HepG2 (cell line): ENCODE data around the gene PLA2G12A. TPM values are rescaled to one million over a fixed set of nuclear protein-coding genes. Genes with fewer than 3 reads are reported as not detected.
A peak's percentile ranks its signal among the peaks of the same experiment; 100 is the strongest.

Experiments
- BRCA1 ChIP-seq: sonication (generic); formaldehyde crosslinking; IDR thresholded peaks from 2 replicates; pipeline ENCODE4 v1.4.0; 2020; ENCODE audit warnings: missing genetic modification reagents
- CREM ChIP-seq, 2 experiments: sonication (generic) in 1 of 2; formaldehyde crosslinking in 1 of 2; IDR thresholded peaks; 2 replicates each; pipeline versions ENCODE4 v1.4.0 to v1.6.1; 2016 to 2020; ENCODE audit warnings: antibody characterized with exemption in 1 of 2, mild to moderate bottlenecking in 1 of 2, missing genetic modification reagents in 1 of 2
- FOXA3 ChIP-seq: IDR thresholded peaks from 2 replicates; pipeline ENCODE4 v1.6.1; 2016; ENCODE audit warnings: missing genetic modification reagents, missing compliant biosample characterization
- KAT7 ChIP-seq: IDR thresholded peaks from 2 replicates; pipeline ENCODE4 v1.6.1; 2018; ENCODE audit warnings: borderline replicate concordance, missing compliant biosample characterization
- KDM5B ChIP-seq: sonication (generic); formaldehyde crosslinking; IDR thresholded peaks from 2 replicates; pipeline ENCODE4 v1.4.0; 2020; ENCODE audit warnings: missing genetic modification reagents, mild to moderate bottlenecking, borderline replicate concordance
- REL ChIP-seq: sonication (generic); formaldehyde crosslinking; conservative IDR thresholded peaks from 2 replicates; pipeline ENCODE4 v1.8.0; 2022; ENCODE audit warnings: mild to moderate bottlenecking, missing genetic modification reagents, moderate library complexity
- SAFB2 ChIP-seq: sonication (generic); formaldehyde crosslinking; IDR thresholded peaks from 2 replicates; pipeline ENCODE4 v1.5.1; 2020; ENCODE audit warnings: missing genetic modification reagents, low read depth, mild to moderate bottlenecking, borderline replicate concordance
- SIX4 ChIP-seq: sonication (generic); formaldehyde crosslinking; IDR thresholded peaks from 2 replicates; pipeline ENCODE4 v1.4.0; 2020; ENCODE audit warnings: missing genetic modification reagents
- SPEN ChIP-seq: sonication (generic); formaldehyde crosslinking; IDR thresholded peaks from 2 replicates; pipeline ENCODE4 v1.5.1; 2020; ENCODE audit warnings: low read depth, mild to moderate bottlenecking, missing genetic modification reagents
- YEATS4 ChIP-seq: sonication (generic); formaldehyde crosslinking; IDR thresholded peaks from 2 replicates; pipeline ENCODE4 v1.4.0; 2020; ENCODE audit warnings: missing genetic modification reagents, borderline replicate concordance
- ZBTB21 ChIP-seq: sonication (generic); formaldehyde crosslinking; IDR thresholded peaks from 2 replicates; pipeline ENCODE4 v1.4.0; 2020; ENCODE audit warnings: missing genetic modification reagents
- ZKSCAN5 ChIP-seq: sonication (generic); formaldehyde crosslinking; IDR thresholded peaks from 2 replicates; pipeline ENCODE4 v1.5.1; 2020; ENCODE audit warnings: mild to moderate bottlenecking, missing genetic modification reagents
- ZNF33B ChIP-seq: sonication (generic); formaldehyde crosslinking; IDR thresholded peaks from 2 replicates; pipeline ENCODE4 v1.5.1; 2020; ENCODE audit warnings: mild to moderate bottlenecking, missing genetic modification reagents
- ZNF749 ChIP-seq: sonication (generic); formaldehyde crosslinking; IDR thresholded peaks from 2 replicates; pipeline ENCODE4 v1.8.0; 2022; ENCODE audit warnings: mild to moderate bottlenecking, missing genetic modification reagents, moderate library complexity, borderline replicate concordance
- polyA plus RNA-seq, 8 experiments: library from polyadenylated mRNA; depleted of rRNA in 3 of 8; stranded (reverse) in 7 of 8; unstranded in 1 of 8; fragments of >200 nt; fragmentation: Illumina TruSeq in 4 of 8; extraction: Trizol in 4 of 8; gene quantifications; 2 replicates each; pipeline versions ENCODE4 v1.2.1 to v1.2.3, GENCODE V29; 2011 to 2016; ENCODE audit warnings: low read depth in 4 of 8, missing spikeins in 1 of 8, mixed read lengths in 1 of 8; ENCODE audit not compliant: insufficient read depth in 1 of 8
- total RNA-seq, 5 experiments: library from RNA; depleted of rRNA; stranded (reverse); fragments of >200 nt; fragmentation: Illumina TruSeq; extraction: Trizol; gene quantifications; 2 replicates each; pipeline ENCODE4 v1.2.3, GENCODE V29; 2016; ENCODE audit warnings: low read depth in 1 of 5
- TF ChIP-seq, protein P1 (sequence below): sonication (generic); formaldehyde crosslinking; IDR thresholded peaks from 2 replicates; pipeline ENCODE4 v1.5.0; 2020; ENCODE audit warnings: missing genetic modification reagents, mild to moderate bottlenecking, borderline replicate concordance
- TF ChIP-seq, protein P2 (sequence below): sonication (generic); formaldehyde crosslinking; IDR thresholded peaks from 2 replicates; pipeline ENCODE4 v1.5.0; 2020; ENCODE audit warnings: mild to moderate bottlenecking, missing genetic modification reagents
- TF ChIP-seq, protein P3 (sequence below): sonication (generic); formaldehyde crosslinking; IDR thresholded peaks from 2 replicates; pipeline ENCODE4 v1.4.0; 2020; ENCODE audit warnings: missing genetic modification reagents
- TF ChIP-seq, protein P4 (sequence below): sonication (generic); formaldehyde crosslinking; IDR thresholded peaks from 2 replicates; pipeline ENCODE4 v1.4.0; 2020; ENCODE audit warnings: missing genetic modification reagents
- TF ChIP-seq, protein P5 (sequence below): sonication (generic); formaldehyde crosslinking; IDR thresholded peaks from 2 replicates; pipeline ENCODE4 v1.4.0; 2020; ENCODE audit warnings: missing genetic modification reagents

Gene PLA2G12A
- total and polyA plus RNA-seq, 2 of the 13 experiments (the other 11 are each of a cell fraction or from before 2014, with no cell fraction given): 61.2 to 64.0 TPM

DNA sequence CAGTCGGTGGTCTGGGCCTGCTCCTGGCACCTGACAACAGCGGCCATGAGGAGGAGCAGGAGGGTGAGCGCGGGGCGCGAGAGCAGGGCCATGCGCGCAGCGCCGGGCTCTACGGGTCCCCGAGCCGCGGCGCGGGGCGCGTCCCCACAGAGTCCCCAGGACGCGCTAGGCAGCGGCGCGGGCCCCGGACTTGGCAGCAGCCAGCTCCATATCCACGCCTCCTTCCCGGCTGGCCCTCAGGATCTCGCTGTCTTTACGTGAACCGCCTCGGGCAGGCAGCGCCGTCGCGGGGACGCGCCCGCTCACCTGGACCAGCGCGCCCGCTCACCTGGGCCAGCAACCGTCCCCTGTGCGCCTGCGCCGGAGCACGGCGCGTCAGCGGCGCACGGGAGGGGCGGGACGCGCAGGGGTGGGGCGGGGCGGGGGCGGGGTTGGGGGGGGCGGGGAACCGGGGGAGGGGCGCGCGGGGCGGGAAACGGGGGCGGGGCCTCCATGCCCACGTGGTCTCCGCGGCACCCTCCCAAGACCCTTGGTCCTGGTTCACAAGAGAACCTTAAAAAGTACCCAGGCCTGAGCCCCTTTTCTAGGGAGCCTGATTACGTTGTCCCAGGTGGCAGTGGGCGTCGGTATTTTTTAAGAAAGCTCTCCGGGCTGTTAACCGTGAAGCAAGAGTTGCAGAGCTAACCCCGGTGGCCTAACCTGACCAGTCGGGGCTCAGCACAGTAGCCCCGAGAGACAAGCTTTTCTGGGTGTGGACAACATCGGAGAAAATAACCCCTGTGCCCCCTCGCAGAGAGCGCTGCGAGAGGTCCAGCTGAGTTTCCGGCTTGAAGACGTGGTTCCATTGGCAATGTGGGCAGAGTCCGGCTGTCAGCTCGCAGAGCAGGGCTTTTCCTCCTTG is at the start of gene PLA2G12A (continued):
- TF ChIP-seq FOXA3 (CRISPR knock-in tag) (0 out of 2 replicates have a peak, but pooled peaks have one; percentile 14), KDM5B (CRISPR knock-in tag) (peak; percentile 92), SIX4 (no peak), ZKSCAN5 (no peak), KAT7 (peak; percentile 61; the same call in 1 of the 2 replicates), ZNF33B (CRISPR knock-in tag) (no peak), YEATS4 (peak; percentile 55; the same call in 1 of the 2 replicates), REL (no peak; the same call in 1 of the 2 replicates), ZBTB21 (CRISPR knock-in tag) (no peak), CREM (IDR thresholded peaks at IDR 0.05) (no peak), CREM (CRISPR knock-in tag; IDR thresholded peaks at IDR 0.05) (no peak), SPEN (CRISPR knock-in tag) (peak; percentile 79), SAFB2 (CRISPR knock-in tag) (peak; percentile 73; the same call in 1 of the 2 replicates), ZNF749 (CRISPR knock-in tag) (0 out of 2 replicates have a peak, but pooled peaks have one; percentile 82), BRCA1 (CRISPR knock-in tag) (peak; percentile 26)
- TF ChIP-seq, protein P1, sequence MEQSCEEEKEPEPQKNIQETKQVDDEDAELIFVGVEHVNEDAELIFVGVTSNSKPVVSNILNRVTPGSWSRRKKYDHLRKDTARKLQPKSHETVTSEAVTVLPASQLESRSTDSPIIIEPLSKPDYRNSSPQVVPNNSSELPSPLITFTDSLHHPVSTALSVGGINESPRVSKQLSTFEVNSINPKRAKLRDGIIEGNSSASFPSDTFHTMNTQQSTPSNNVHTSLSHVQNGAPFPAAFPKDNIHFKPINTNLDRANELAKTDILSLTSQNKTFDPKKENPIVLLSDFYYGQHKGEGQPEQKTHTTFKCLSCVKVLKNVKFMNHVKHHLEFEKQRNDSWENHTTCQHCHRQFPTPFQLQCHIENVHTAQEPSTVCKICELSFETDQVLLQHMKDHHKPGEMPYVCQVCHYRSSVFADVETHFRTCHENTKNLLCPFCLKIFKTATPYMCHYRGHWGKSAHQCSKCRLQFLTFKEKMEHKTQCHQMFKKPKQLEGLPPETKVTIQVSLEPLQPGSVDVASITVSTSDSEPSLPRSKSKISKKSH (CRISPR knock-in tag): peak; percentile 53; the same call in 1 of the 2 replicates
- TF ChIP-seq, protein P2, sequence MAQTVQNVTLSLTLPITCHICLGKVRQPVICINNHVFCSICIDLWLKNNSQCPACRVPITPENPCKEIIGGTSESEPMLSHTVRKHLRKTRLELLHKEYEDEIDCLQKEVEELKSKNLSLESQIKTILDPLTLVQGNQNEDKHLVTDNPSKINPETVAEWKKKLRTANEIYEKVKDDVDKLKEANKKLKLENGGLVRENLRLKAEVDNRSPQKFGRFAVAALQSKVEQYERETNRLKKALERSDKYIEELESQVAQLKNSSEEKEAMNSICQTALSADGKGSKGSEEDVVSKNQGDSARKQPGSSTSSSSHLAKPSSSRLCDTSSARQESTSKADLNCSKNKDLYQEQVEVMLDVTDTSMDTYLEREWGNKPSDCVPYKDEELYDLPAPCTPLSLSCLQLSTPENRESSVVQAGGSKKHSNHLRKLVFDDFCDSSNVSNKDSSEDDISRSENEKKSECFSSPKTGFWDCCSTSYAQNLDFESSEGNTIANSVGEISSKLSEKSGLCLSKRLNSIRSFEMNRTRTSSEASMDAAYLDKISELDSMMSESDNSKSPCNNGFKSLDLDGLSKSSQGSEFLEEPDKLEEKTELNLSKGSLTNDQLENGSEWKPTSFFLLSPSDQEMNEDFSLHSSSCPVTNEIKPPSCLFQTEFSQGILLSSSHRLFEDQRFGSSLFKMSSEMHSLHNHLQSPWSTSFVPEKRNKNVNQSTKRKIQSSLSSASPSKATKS (CRISPR knock-in tag): no peak
- TF ChIP-seq, protein P3, sequence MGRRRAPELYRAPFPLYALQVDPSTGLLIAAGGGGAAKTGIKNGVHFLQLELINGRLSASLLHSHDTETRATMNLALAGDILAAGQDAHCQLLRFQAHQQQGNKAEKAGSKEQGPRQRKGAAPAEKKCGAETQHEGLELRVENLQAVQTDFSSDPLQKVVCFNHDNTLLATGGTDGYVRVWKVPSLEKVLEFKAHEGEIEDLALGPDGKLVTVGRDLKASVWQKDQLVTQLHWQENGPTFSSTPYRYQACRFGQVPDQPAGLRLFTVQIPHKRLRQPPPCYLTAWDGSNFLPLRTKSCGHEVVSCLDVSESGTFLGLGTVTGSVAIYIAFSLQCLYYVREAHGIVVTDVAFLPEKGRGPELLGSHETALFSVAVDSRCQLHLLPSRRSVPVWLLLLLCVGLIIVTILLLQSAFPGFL (CRISPR knock-in tag): no peak
- TF ChIP-seq, protein P4, sequence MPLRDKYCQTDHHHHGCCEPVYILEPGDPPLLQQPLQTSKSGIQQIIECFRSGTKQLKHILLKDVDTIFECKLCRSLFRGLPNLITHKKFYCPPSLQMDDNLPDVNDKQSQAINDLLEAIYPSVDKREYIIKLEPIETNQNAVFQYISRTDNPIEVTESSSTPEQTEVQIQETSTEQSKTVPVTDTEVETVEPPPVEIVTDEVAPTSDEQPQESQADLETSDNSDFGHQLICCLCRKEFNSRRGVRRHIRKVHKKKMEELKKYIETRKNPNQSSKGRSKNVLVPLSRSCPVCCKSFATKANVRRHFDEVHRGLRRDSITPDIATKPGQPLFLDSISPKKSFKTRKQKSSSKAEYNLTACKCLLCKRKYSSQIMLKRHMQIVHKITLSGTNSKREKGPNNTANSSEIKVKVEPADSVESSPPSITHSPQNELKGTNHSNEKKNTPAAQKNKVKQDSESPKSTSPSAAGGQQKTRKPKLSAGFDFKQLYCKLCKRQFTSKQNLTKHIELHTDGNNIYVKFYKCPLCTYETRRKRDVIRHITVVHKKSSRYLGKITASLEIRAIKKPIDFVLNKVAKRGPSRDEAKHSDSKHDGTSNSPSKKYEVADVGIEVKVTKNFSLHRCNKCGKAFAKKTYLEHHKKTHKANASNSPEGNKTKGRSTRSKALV: peak; percentile 96
- TF ChIP-seq, protein P5, sequence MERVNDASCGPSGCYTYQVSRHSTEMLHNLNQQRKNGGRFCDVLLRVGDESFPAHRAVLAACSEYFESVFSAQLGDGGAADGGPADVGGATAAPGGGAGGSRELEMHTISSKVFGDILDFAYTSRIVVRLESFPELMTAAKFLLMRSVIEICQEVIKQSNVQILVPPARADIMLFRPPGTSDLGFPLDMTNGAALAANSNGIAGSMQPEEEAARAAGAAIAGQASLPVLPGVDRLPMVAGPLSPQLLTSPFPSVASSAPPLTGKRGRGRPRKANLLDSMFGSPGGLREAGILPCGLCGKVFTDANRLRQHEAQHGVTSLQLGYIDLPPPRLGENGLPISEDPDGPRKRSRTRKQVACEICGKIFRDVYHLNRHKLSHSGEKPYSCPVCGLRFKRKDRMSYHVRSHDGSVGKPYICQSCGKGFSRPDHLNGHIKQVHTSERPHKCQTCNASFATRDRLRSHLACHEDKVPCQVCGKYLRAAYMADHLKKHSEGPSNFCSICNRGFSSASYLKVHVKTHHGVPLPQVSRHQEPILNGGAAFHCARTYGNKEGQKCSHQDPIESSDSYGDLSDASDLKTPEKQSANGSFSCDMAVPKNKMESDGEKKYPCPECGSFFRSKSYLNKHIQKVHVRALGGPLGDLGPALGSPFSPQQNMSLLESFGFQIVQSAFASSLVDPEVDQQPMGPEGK (CRISPR knock-in tag): no peak
